GM12878 (cell line): ENCODE measurements around the gene TMEM63C. TPM values are rescaled to one million over a fixed set of nuclear protein-coding genes. Genes with fewer than 3 reads are reported as not detected.

ENCODE experiments used
- ATAC-seq: fragments of 200-7000 bp; cut with Tn5 transposase; 3 replicates; pipeline ENCODE4 v1.9.1; 2020; ENCODE audit warnings: mild to moderate bottlenecking, moderate library complexity
- BruUV-seq: library from RNA; stranded (reverse); fragments of 400-500 nt; replicated peaks from 2 replicates; lab custom pipeline; 2021; lab: Mats Ljungman, UMichigan
- CTCF ChIA-PET: fragments of 300-600 bp; sonication (Branson Sonifier 250); formaldehyde crosslinking; extraction: SDS; loops from one replicate; lab custom pipeline; 2021; ENCODE audit warnings: inconsistent platforms; lab: Yijun Ruan, JAX
- POLR2A ChIA-PET: fragments of 350-600 bp; formaldehyde crosslinking; extraction: SDS; loops from one replicate; lab custom pipeline; 2021; ENCODE audit warnings: inconsistent platforms; lab: Charles Lee
- RAD21 ChIA-PET: fragments of 300-600 bp; sonication (Branson Sonifier 250); formaldehyde crosslinking; loops from one replicate; lab custom pipeline; 2023; ENCODE audit warnings: antibody characterized with exemption; ENCODE audit not compliant: unreplicated experiment; lab: Charles Lee
- SMC1A ChIA-PET: fragments of 300-600 bp; sonication (Branson Sonifier 250); formaldehyde crosslinking; loops from one replicate; lab custom pipeline; 2023; ENCODE audit not compliant: unreplicated experiment, uncharacterized antibody; lab: Charles Lee
- DNase-seq: peaks from one replicate; pipeline ENCODE4 v3.0.0-alpha.2; 2011; ENCODE audit warnings: low read depth, low spot score
- FAIRE-seq: peaks from 3 replicates; lab custom pipeline; 2011; peaks lifted over from hg19 to GRCh38; lab: Jason Lieb, UNC
- H2AFZ ChIP-seq: 2 replicates; pipeline ENCODE4 v1.6.0; 2011; ENCODE audit warnings: low read depth, low read length, control low read depth; ENCODE audit not compliant: control insufficient read depth
- H3K27ac ChIP-seq: 2 replicates; pipeline ENCODE4 v1.5.1; 2011; ENCODE audit warnings: control low read depth; ENCODE audit not compliant: control insufficient read depth, insufficient read depth
- H3K27me3 ChIP-seq, 2 experiments: replicated peaks in 1 of 2; 2 replicates each; pipeline versions ENCODE4 v1.6.0 to v1.6.1; 2011; ENCODE audit warnings: low read length in 1 of 2; ENCODE audit not compliant: control insufficient read depth in 2 of 2, insufficient read depth in 2 of 2
- H3K36me3 ChIP-seq, 2 experiments: 2 replicates each; pipeline ENCODE4 v1.5.1; 2011; ENCODE audit warnings: low read length in 1 of 2; ENCODE audit not compliant: control insufficient read depth in 2 of 2, insufficient read depth in 2 of 2
- H3K4me1 ChIP-seq: 2 replicates; pipeline ENCODE4 v1.6.1; 2011; ENCODE audit warnings: mild to moderate bottlenecking, low read length, moderate library complexity, mixed read lengths; ENCODE audit not compliant: control insufficient read depth, insufficient read depth
- H3K4me2 ChIP-seq: 2 replicates; pipeline ENCODE4 v1.6.0; 2011; ENCODE audit warnings: control low read depth; ENCODE audit not compliant: control insufficient read depth, insufficient read depth
- H3K4me3 ChIP-seq: fragments of 200-600 bp; sonication (generic); 2 replicates; pipeline ENCODE4 v1.5.1; 2016
- H3K79me2 ChIP-seq: 2 replicates; pipeline ENCODE4 v1.6.0; 2011; ENCODE audit warnings: low read length; ENCODE audit not compliant: control insufficient read depth, insufficient read depth
- H3K9ac ChIP-seq: 2 replicates; pipeline ENCODE4 v1.8.0; 2011; ENCODE audit warnings: low read length, control low read depth, mixed read lengths; ENCODE audit not compliant: control insufficient read depth, insufficient read depth
- H3K9me3 ChIP-seq: replicated peaks from 3 replicates; pipeline ENCODE4 v1.5.1; 2011; ENCODE audit warnings: mild to moderate bottlenecking, low read length; ENCODE audit not compliant: control insufficient read depth, insufficient read depth
- H4K20me1 ChIP-seq: 2 replicates; pipeline ENCODE4 v1.6.0; 2011; ENCODE audit not compliant: control insufficient read depth, insufficient read depth
- ATF7 ChIP-seq: fragments of 450-650 bp; IDR thresholded peaks from 2 replicates; pipeline ENCODE4 v1.6.1; 2016; ENCODE audit warnings: low read depth, mild to moderate bottlenecking
- BCLAF1 ChIP-seq: fragments of 450-650 bp; IDR thresholded peaks from 2 replicates; pipeline ENCODE4 v1.6.1; 2017; ENCODE audit warnings: antibody characterized with exemption, mild to moderate bottlenecking, moderate library complexity
- CBFB ChIP-seq: IDR thresholded peaks from 2 replicates; pipeline ENCODE4 v1.6.1; 2016; ENCODE audit warnings: antibody characterized with exemption, low read depth
- GATAD2B ChIP-seq: fragments of 450-650 bp; conservative IDR thresholded peaks from 2 replicates; pipeline ENCODE4 v1.6.1; 2017; ENCODE audit warnings: low read depth, mild to moderate bottlenecking, moderate library complexity
- JUNB ChIP-seq: IDR thresholded peaks from 2 replicates; pipeline ENCODE4 v1.6.1; 2016; ENCODE audit warnings: antibody characterized with exemption, mild to moderate bottlenecking
- KLF5 ChIP-seq: fragments of 450-650 bp; IDR thresholded peaks from 2 replicates; pipeline ENCODE4 v1.6.1; 2014; ENCODE audit warnings: mild to moderate bottlenecking; ENCODE audit not compliant: partially characterized antibody
- MYB ChIP-seq: fragments of 150-350 bp; IDR thresholded peaks from 2 replicates; pipeline ENCODE4 v1.6.1; 2014; ENCODE audit warnings: mild to moderate bottlenecking, low read depth, low read length, borderline replicate concordance
- NFIC ChIP-seq: IDR thresholded peaks from 2 replicates; pipeline ENCODE4 v1.6.1; 2012; ENCODE audit warnings: low read depth, mild to moderate bottlenecking, inconsistent platforms, low read length, moderate library complexity
- NR2C2 ChIP-seq: IDR thresholded peaks from 2 replicates; pipeline ENCODE4 v1.6.1; 2011; ENCODE audit warnings: borderline replicate concordance, low read depth; ENCODE audit not compliant: control insufficient read depth, insufficient read length
- PAX5 ChIP-seq: IDR thresholded peaks from 2 replicates; pipeline ENCODE4 v1.6.1; 2011; ENCODE audit warnings: low read depth, low read length, borderline replicate concordance
- POLR2AphosphoS5 ChIP-seq: IDR thresholded peaks from 2 replicates; pipeline ENCODE4 v1.6.1; 2011; ENCODE audit warnings: mild to moderate bottlenecking, low read length, inconsistent platforms
- RAD21 ChIP-seq: IDR thresholded peaks from 2 replicates; pipeline ENCODE4 v1.6.1; 2011; ENCODE audit warnings: mild to moderate bottlenecking, low read depth, low read length, moderate library complexity; ENCODE audit not compliant: insufficient read depth
- SUPT20H ChIP-seq: IDR thresholded peaks from 2 replicates; pipeline ENCODE4 v1.6.1; 2011; ENCODE audit warnings: low read depth, mild to moderate bottlenecking, low read length, moderate library complexity, borderline replicate concordance; ENCODE audit not compliant: control insufficient read depth
- ZNF592 ChIP-seq: fragments of 450-650 bp; IDR thresholded peaks from 2 replicates; pipeline ENCODE4 v1.6.1; 2017; ENCODE audit warnings: mild to moderate bottlenecking, moderate library complexity
- WGBS: methylation state at CpG from one replicate; pipeline ENCODE4 v1.1.6; 2016; ENCODE audit warnings: low lambda C conversion rate; ENCODE audit not compliant: insufficient replicate concordance, insufficient coverage; ENCODE audit errors: missing lambda C conversion rate; 5-methylcytosine and 5-hydroxymethylcytosine counted together
- in situ Hi-C: fragments of 300-500 bp; cut with MboI; formaldehyde crosslinking; loops from 9 replicates; pipeline ENCODE4 v1.14.3; 2018; ENCODE audit warnings: mixed read lengths
- intact Hi-C: fragments of 100-400 bp; cut with micrococcal nuclease; formaldehyde crosslinking; loops from one replicate; pipeline ENCODE4 v1.14.2; 2022; ENCODE audit not compliant: unreplicated experiment
- polyA plus RNA-seq, 11 experiments: library from polyadenylated mRNA; depleted of rRNA in 4 of 11; unstranded in 6 of 11; stranded (reverse) in 5 of 11; fragments of >200 nt; fragmentation: Nextera tagmentation in 4 of 11; fragmentation: Illumina TruSeq in 1 of 11; extraction: Ambion mirVana in 4 of 11; extraction: Trizol in 1 of 11; gene quantifications; 1 replicate in 1 of 11; 2 replicates in 10 of 11; pipeline versions ENCODE4 v1.2.1 to v1.2.3, GENCODE V29; 2011 to 2016; ENCODE audit warnings: inconsistent platforms in 2 of 11, missing spikeins in 2 of 11, low read depth in 1 of 11
- total RNA-seq, 4 experiments: library from RNA; depleted of rRNA in 3 of 4; stranded (reverse); fragments of >200 nt in 3 of 4; fragmentation: Illumina TruSeq in 1 of 4; extraction: Trizol in 1 of 4; gene quantifications; 2 replicates each; pipeline versions ENCODE4 v1.2.1 to v1.2.3, GENCODE V29; 2013 to 2021

The TMEM63C gene
- total and polyA plus RNA-seq, 10 of the 15 experiments (the other 5 are each of a cell fraction or from before 2014, with no cell fraction given) = 0.06 to 1.3 (median 0.39) TPM; not detected in 4

GRCh38 chr14:77303417-77304156, 122.0 kb downstream of the TMEM63C start:
- Histone ChIP-seq H3K27me3 (no peaks in the 10 kb centered on the region), H3K27ac (no peak overlapping the region), H3K4me1 (no peaks in the 10 kb centered on the region), H3K79me2 (no peaks in the 10 kb centered on the region), H3K4me2 (no peak overlapping the region), H3K9ac (no peak overlapping the region), H2AFZ (no peak overlapping the region), H3K36me3 (no peaks in the 10 kb centered on the region; a peak in 1 of 4 replicates), H4K20me1 (no peaks in the 10 kb centered on the region), H3K9me3 (no peaks in the 10 kb centered on the region), H3K4me3 (no peak overlapping the region)
- SMC1A ChIA-PET = interaction anchor here (1.3 to 3.2 kb wide), 4 partner anchors 10 to 248 kb away, joined by 4 to 22 read pairs (median 4); no protein-coding TSS in a partner anchor
- WGBS = 42% methylated on average over 4 of the region's 4 CpGs
- POLR2A ChIA-PET = interaction anchor here (0.5 kb wide), 1 partner anchor 320 kb away, joined by 6 read pairs; no protein-coding TSS in a partner anchor
- CTCF ChIA-PET = interaction anchor here (0.9 to 8.6 kb wide), 8 partner anchors 10 to 250 kb away, joined by 3 to 158 read pairs (median 4); no protein-coding TSS in a partner anchor
- intact Hi-C loops (no loop called here), in situ Hi-C loops (no loop called here)
- ATAC-seq (peak; percentile 54; the same call in 2 of the 3 replicates), DNase-seq (no peak), FAIRE-seq (no peak)
- no TSS peak for BruUV-seq
- RAD21 ChIA-PET = interaction anchor here (0.6 to 5.3 kb wide), 5 partner anchors 12 to 251 kb away, joined by 3 to 43 read pairs (median 5); partner anchors contain the start of gene GSTZ1
- TF ChIP-seq NFIC (peak; percentile 3; the same call in 1 of the 2 replicates), NR2C2 (no peak), MYB (no peak), ZNF592 (no peak), CBFB (peak; percentile 34; the same call in 1 of the 2 replicates), SUPT20H (no peak), KLF5 (no peak), POLR2AphosphoS5 (no peak), BCLAF1 (no peak), JUNB (peak; percentile 55), GATAD2B (no peak), PAX5 (no peak), RAD21 (no peak), ATF7 (0 out of 2 replicates have a peak, but pooled peaks have one; percentile 18)
